Stomach (tissue), 4 donors: ENCODE measurements around the gene PPP2CA.

Experiments used
- CTCF ChIP-seq, 7 experiments: fragments of 450-650 bp in 4 of 7; fragments of 200-600 bp in 3 of 7; sonication (generic) in 3 of 7; IDR thresholded peaks; one replicate each; pipeline ENCODE4 v1.5.1; 2016 to 2019; ENCODE audit warnings: antibody characterized with exemption in 7 of 7, control low read depth in 2 of 7, mild to moderate bottlenecking in 1 of 7
- EP300 ChIP-seq: sonication (generic); formaldehyde crosslinking; IDR thresholded peaks from one replicate; pipeline ENCODE4 v1.6.1; 2017; ENCODE audit warnings: antibody characterized with exemption
- POLR2A ChIP-seq, 4 donors: fragments of 450-650 bp; IDR thresholded peaks; one replicate each; pipeline ENCODE4 v1.6.1; 2016; ENCODE audit warnings: antibody characterized with exemption in 4 of 4, control low read depth in 2 of 4, mild to moderate bottlenecking in 1 of 4, moderate library complexity in 1 of 4
- POLR2AphosphoS5 ChIP-seq, 3 donors: sonication (generic); formaldehyde crosslinking; IDR thresholded peaks; one replicate each; pipeline ENCODE4 v1.6.1; 2016; ENCODE audit warnings: antibody characterized with exemption in 3 of 3

GRCh38 chr5:134246771-134247427 is 21.0 kb upstream of the PPP2CA start:
- TF ChIP-seq CTCF (IDR thresholded peaks at IDR 0.05) (no peak), POLR2A (IDR thresholded peaks at IDR 0.05) (no peak), EP300 (no peak), POLR2AphosphoS5 (IDR thresholded peaks at IDR 0.05) (no peak)
